GM06990 (cell line): ENCODE data around the gene PYGB.

Source experiments
- DNase-seq: peaks from one replicate; pipeline ENCODE4 v3.0.0-alpha.2; 2011; ENCODE audit not compliant: insufficient read length; ENCODE audit errors: extremely low read depth
- H3K27me3 ChIP-seq: replicated peaks from 2 replicates; pipeline ENCODE4 v1.6.0; 2011; ENCODE audit warnings: low read length; ENCODE audit not compliant: control insufficient read depth, insufficient read depth
- H3K36me3 ChIP-seq: 2 replicates; pipeline ENCODE4 v1.5.1; 2011; ENCODE audit warnings: low read length; ENCODE audit not compliant: control insufficient read depth, insufficient read depth
- H3K4me3 ChIP-seq: replicated peaks from 2 replicates; pipeline ENCODE4 v1.5.1; 2011; ENCODE audit warnings: low read depth, mild to moderate bottlenecking, control low read depth, low read length
- CTCF ChIP-seq: IDR thresholded peaks from 2 replicates; pipeline ENCODE4 v1.5.1; 2011; ENCODE audit warnings: low read length, control low read depth, mild to moderate bottlenecking, inconsistent platforms; ENCODE audit not compliant: insufficient read depth, poor library complexity, severe bottlenecking

PYGB gene

GRCh38 chr20:25296094-25297093 is 48.5 kb downstream of the PYGB start:
- DNase-seq: no peak
- H3K4me3 ChIP-seq: no peak overlapping the region
- H3K36me3 ChIP-seq: peaks cover 9% of the 10 kb centered on the region
- no peaks in the 10 kb centered on the region for H3K27me3 ChIP-seq
- peak; percentile 68 for TF ChIP-seq CTCF

DNA sequence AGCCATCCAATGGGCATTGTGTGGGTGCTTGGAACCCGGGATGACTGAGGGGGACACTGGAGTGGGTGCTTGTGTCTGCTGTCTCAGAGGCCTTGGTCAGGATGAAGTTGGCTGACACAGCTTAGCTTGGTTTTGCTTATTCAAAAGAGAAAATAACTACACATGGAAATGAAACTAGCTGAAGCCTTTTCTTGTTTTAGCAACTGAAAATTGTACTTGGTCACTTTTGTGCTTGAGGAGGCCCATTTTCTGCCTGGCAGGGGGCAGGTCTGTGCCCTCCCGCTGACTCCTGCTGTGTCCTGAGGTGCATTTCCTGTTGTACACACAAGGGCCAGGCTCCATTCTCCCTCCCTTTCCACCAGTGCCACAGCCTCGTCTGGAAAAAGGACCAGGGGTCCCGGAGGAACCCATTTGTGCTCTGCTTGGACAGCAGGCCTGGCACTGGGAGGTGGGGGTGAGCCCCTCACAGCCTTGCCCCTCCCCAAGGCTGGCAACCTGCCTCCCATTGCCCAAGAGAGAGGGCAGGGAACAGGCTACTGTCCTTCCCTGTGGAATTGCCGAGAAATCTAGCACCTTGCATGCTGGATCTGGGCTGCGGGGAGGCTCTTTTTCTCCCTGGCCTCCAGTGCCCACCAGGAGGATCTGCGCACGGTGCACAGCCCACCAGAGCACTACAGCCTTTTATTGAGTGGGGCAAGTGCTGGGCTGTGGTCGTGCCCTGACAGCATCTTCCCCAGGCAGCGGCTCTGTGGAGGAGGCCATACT is 49.4 kb downstream of the PYGB start:
- no peak overlapping the region; the same call in 1 of the 2 replicates for H3K4me3 ChIP-seq
- no peaks in the 10 kb centered on the region for H3K27me3 ChIP-seq
- TF ChIP-seq CTCF: no peak
- DNase-seq: no peak
- peaks cover 7% of the 10 kb centered on the region for H3K36me3 ChIP-seq

DNA sequence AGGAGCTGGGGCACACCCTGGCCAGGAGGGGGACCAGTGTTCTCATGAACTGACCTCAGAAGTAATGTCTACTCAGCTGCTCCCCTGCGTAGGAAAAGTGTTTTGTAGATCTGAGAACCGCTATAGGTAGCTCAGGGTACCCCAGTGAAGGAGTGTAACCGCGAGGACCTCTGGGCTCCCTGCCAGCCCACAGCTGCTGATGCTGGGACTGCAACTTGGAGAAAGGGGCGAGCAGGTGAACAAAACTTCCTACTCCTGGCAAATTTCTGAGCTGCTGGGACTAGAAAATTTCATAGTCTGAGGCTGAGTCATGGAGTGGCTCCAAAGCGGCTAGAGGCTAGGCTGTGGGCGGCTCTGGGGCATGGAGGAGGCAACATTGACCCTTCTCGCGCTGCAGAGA is 51.9 kb downstream of the PYGB start:
- no peak for TF ChIP-seq CTCF
- DNase-seq: no peak
- no peak overlapping the region for H3K4me3 ChIP-seq
- no peaks in the 10 kb centered on the region for H3K27me3 ChIP-seq
- H3K36me3 ChIP-seq: peaks cover 6% of the 10 kb centered on the region

DNA sequence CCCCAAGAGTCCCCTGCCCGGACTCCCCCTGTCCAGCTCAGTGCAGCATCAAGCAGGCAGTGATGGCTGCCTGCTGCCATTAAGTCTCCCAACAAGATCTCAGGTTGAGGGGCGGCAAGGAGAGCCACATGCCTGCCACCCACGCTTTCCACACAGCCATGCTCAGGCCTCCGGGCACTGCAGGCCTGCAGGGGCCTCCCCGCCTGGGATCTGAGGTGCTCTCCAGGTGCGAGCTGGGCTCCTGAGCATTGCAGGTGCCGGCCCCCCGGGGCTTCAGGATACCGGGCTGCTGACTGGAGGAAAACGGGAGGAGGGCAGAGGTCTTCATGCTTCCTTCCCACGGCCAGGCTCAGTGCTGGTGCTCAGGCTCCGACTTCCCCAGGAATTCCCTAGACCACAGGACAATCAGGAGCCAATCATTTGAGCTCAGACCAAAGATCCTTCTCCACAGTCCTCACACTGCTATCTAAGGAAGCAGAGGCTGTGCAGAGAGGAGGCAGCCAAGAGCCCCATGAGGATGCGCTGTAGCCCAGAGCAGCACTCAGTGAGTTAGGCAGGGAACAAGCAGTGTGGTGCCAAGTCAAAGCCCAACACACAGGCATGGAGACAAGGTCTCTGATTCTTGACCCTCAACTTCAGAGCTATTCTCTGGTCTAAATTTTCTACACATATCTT is 52.7 kb downstream of the PYGB start:
- Histone ChIP-seq H3K27me3 (no peaks in the 10 kb centered on the region), H3K36me3 (peaks cover 6% of the 10 kb centered on the region), H3K4me3 (no peak overlapping the region)
- DNase-seq: no peak
- no peak for TF ChIP-seq CTCF

GRCh38 chr20:25301357-25301920 is 53.6 kb downstream of the PYGB start:
- peaks cover 5% of the 10 kb centered on the region for H3K36me3 ChIP-seq
- no peak overlapping the region for H3K4me3 ChIP-seq
- H3K27me3 ChIP-seq: no peaks in the 10 kb centered on the region
- DNase-seq: no peak
- no peak for TF ChIP-seq CTCF
